Panc1 (cell line): ENCODE data around the gene CORO2A. TPM values are rescaled to one million over a fixed set of nuclear protein-coding genes. Genes with fewer than 3 reads are reported as not detected.

Source experiments
- ATAC-seq: fragments of 200-7000 bp; cut with Tn5 transposase; 2 replicates; pipeline ENCODE4 v1.9.1; 2020; ENCODE audit warnings: mild to moderate bottlenecking, moderate library complexity
- BruUV-seq: library from RNA; stranded (reverse); fragments of 400-500 nt; replicated peaks from 2 replicates; lab custom pipeline; 2021; lab: Mats Ljungman, UMichigan
- CTCF ChIA-PET: fragments of 300-600 bp; sonication (Branson Sonifier 250); formaldehyde crosslinking; loops from one replicate; lab custom pipeline; 2022; ENCODE audit warnings: antibody characterized with exemption; lab: Charles Lee
- POLR2A ChIA-PET: fragments of 300-600 bp; sonication (Branson Sonifier 250); formaldehyde crosslinking; loops from one replicate; lab custom pipeline; 2022; ENCODE audit warnings: antibody characterized with exemption; lab: Charles Lee
- DNase-seq: peaks from one replicate; pipeline ENCODE4 v3.0.0-alpha.2; 2010; ENCODE audit warnings: low read depth, low spot score
- H3K27ac ChIP-seq: 2 replicates; pipeline ENCODE4 v1.5.1; 2011; ENCODE audit warnings: mild to moderate bottlenecking, low read length, inconsistent platforms
- H3K27me3 ChIP-seq: fragments of 200-500 bp; sonication (Bioruptor generic); 2 replicates; pipeline ENCODE4 v1.6.0; 2014; ENCODE audit warnings: low read length, inconsistent platforms; ENCODE audit not compliant: control insufficient read depth, insufficient read depth
- H3K36me3 ChIP-seq: fragments of 200-500 bp; sonication (Bioruptor generic); 2 replicates; pipeline ENCODE4 v1.5.1; 2014; ENCODE audit warnings: inconsistent platforms, mild to moderate bottlenecking, low read length, moderate library complexity; ENCODE audit not compliant: control insufficient read depth, insufficient read depth
- H3K4me1 ChIP-seq: 2 replicates; pipeline ENCODE4 v1.5.1; 2011; ENCODE audit warnings: inconsistent platforms, mild to moderate bottlenecking, low read length, moderate library complexity; ENCODE audit not compliant: control insufficient read depth, insufficient read depth
- H3K4me3 ChIP-seq, 2 experiments: 2 replicates each; pipeline ENCODE4 v1.5.1; 2011 to 2012; ENCODE audit warnings: low read depth in 2 of 2, low read length in 2 of 2, mild to moderate bottlenecking in 2 of 2, inconsistent platforms in 1 of 2, moderate library complexity in 1 of 2
- H3K9me3 ChIP-seq: fragments of 200-500 bp; sonication (Bioruptor generic); 2 replicates; pipeline ENCODE4 v1.5.1; 2014; ENCODE audit warnings: low read depth, mild to moderate bottlenecking, inconsistent platforms, low read length, moderate library complexity; ENCODE audit not compliant: control insufficient read depth, insufficient read depth
- CTCF ChIP-seq: fragments of 450-650 bp; IDR thresholded peaks from 2 replicates; pipeline ENCODE4 v1.5.1; 2017; ENCODE audit warnings: mild to moderate bottlenecking
- POLR2AphosphoS5 ChIP-seq: IDR thresholded peaks from 2 replicates; pipeline ENCODE4 v1.6.1; 2012; ENCODE audit warnings: mild to moderate bottlenecking, low read depth, low read length, moderate library complexity
- SIN3A ChIP-seq: IDR thresholded peaks from 2 replicates; pipeline ENCODE4 v1.6.1; 2012; ENCODE audit warnings: low read depth, mild to moderate bottlenecking, low read length, moderate library complexity, borderline replicate concordance; ENCODE audit not compliant: insufficient read depth
- TCF7L2 ChIP-seq: IDR thresholded peaks from 2 replicates; pipeline ENCODE4 v1.6.1; 2011; ENCODE audit warnings: mild to moderate bottlenecking, low read depth, low read length, inconsistent platforms
- in situ Hi-C: cut with HindIII; loops from 2 replicates; pipeline ENCODE4 v1.10.0; 2016; ENCODE audit warnings: low sequenced_read_pairs, low pct_unique_long_range_greater_than_20kb
- intact Hi-C: fragments of 100-400 bp; cut with micrococcal nuclease; formaldehyde crosslinking; loops from one replicate; pipeline ENCODE4 v1.10.0; 2022; ENCODE audit not compliant: unreplicated experiment
- total RNA-seq: library from RNA; stranded (reverse); gene quantifications from one replicate; pipeline ENCODE4 v1.2.1, GENCODE V29; 2021; ENCODE audit not compliant: unreplicated experiment
- TF ChIP-seq, protein P1 (sequence below), 2 experiments: IDR thresholded peaks; 2 replicates each; pipeline ENCODE4 v1.6.1; 2011 to 2012; ENCODE audit warnings: low read depth in 2 of 2, control low read depth in 1 of 2, low read length in 1 of 2, mild to moderate bottlenecking in 1 of 2, moderate library complexity in 1 of 2; ENCODE audit not compliant: insufficient read depth in 1 of 2

The CORO2A gene
- total RNA-seq, 1 experiment from 2014 or later = 2.0 TPM

GRCh38 chr9:98099346-98099745 lies 93.1 kb downstream of the CORO2A start:
- ChIA-PET POLR2A (no interaction called here), CTCF (no interaction called here)
- no TSS peak for BruUV-seq
- in situ Hi-C loops (no loop called here), intact Hi-C loops (no loop called here)
- ATAC-seq = no peak
- TF ChIP-seq CTCF (no peak), TCF7L2 (no peak), SIN3A (no peak), POLR2AphosphoS5 (no peak)
- TF ChIP-seq, protein P1, sequence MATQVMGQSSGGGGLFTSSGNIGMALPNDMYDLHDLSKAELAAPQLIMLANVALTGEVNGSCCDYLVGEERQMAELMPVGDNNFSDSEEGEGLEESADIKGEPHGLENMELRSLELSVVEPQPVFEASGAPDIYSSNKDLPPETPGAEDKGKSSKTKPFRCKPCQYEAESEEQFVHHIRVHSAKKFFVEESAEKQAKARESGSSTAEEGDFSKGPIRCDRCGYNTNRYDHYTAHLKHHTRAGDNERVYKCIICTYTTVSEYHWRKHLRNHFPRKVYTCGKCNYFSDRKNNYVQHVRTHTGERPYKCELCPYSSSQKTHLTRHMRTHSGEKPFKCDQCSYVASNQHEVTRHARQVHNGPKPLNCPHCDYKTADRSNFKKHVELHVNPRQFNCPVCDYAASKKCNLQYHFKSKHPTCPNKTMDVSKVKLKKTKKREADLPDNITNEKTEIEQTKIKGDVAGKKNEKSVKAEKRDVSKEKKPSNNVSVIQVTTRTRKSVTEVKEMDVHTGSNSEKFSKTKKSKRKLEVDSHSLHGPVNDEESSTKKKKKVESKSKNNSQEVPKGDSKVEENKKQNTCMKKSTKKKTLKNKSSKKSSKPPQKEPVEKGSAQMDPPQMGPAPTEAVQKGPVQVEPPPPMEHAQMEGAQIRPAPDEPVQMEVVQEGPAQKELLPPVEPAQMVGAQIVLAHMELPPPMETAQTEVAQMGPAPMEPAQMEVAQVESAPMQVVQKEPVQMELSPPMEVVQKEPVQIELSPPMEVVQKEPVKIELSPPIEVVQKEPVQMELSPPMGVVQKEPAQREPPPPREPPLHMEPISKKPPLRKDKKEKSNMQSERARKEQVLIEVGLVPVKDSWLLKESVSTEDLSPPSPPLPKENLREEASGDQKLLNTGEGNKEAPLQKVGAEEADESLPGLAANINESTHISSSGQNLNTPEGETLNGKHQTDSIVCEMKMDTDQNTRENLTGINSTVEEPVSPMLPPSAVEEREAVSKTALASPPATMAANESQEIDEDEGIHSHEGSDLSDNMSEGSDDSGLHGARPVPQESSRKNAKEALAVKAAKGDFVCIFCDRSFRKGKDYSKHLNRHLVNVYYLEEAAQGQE (IDR thresholded peaks at IDR 0.05; ENCODE audit: insufficient read depth in 1 of 2, low read depth in 2 of 2, low read length in 1 of 2) = no peak
- no peaks in the 10 kb centered on the region for H3K4me1 ChIP-seq
- no peak overlapping the region for H3K27ac ChIP-seq
- no peak overlapping the region for H3K4me3 ChIP-seq
- no peaks in the 10 kb centered on the region for H3K27me3 ChIP-seq
- no peaks in the 10 kb centered on the region for H3K36me3 ChIP-seq
- DNase-seq = no peak
- no peaks in the 10 kb centered on the region for H3K9me3 ChIP-seq

DNA sequence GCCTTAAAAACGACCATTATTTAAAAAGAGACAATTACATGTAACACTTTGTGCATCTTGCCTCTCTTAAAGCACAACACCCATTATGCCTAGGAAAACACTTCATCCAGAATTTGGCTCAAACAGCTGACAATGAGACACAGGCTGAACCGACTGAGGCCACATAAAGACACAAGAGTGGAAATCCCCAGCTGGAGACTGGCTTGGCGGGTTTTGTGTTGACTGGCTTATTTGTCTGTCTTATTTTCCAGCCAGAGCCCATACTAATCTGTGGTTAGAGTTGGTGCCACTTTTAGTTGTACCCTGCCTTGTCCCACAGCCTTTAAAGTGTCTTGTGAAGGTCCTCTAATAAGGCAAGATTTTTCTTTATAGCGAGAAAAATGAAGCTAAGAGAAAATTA lies 94.6 kb downstream of the CORO2A start:
- ATAC-seq (no peak), DNase-seq (no peak)
- no peaks in the 10 kb centered on the region for H3K4me1 ChIP-seq
- BruUV-seq = no TSS peak
- no peaks in the 10 kb centered on the region for H3K9me3 ChIP-seq
- H3K4me3 ChIP-seq = no peak overlapping the region
- TF ChIP-seq CTCF (no peak), TCF7L2 (no peak), SIN3A (no peak), POLR2AphosphoS5 (no peak)
- TF ChIP-seq, protein P1 (IDR thresholded peaks at IDR 0.05; ENCODE audit: insufficient read depth in 1 of 2, low read depth in 2 of 2, low read length in 1 of 2) = no peak
- no peaks in the 10 kb centered on the region for H3K36me3 ChIP-seq
- no peak overlapping the region for H3K27ac ChIP-seq
- H3K27me3 ChIP-seq = no peaks in the 10 kb centered on the region
- in situ Hi-C loops (no loop called here), intact Hi-C loops (no loop called here)
- ChIA-PET CTCF (no interaction called here), POLR2A (interaction anchor here (0.6 kb wide), 1 partner anchor 133 kb away, joined by 4 read pairs; no protein-coding TSS in a partner anchor)
